GM04503 (cell line): ENCODE measurements around the gene ARL13B.
A peak's percentile ranks its signal among the peaks of the same experiment; 100 is the strongest.
"Not testable (repeated sequence)": the region's sequence is repeated elsewhere in the genome, so short reads cannot be mapped to it uniquely, and the experiment has no call there.

Experiments used
- DNase-seq: peaks from one replicate; pipeline ENCODE4 v3.0.0-alpha.2; 2012; ENCODE audit warnings: low read depth

Gene ARL13B

DNA sequence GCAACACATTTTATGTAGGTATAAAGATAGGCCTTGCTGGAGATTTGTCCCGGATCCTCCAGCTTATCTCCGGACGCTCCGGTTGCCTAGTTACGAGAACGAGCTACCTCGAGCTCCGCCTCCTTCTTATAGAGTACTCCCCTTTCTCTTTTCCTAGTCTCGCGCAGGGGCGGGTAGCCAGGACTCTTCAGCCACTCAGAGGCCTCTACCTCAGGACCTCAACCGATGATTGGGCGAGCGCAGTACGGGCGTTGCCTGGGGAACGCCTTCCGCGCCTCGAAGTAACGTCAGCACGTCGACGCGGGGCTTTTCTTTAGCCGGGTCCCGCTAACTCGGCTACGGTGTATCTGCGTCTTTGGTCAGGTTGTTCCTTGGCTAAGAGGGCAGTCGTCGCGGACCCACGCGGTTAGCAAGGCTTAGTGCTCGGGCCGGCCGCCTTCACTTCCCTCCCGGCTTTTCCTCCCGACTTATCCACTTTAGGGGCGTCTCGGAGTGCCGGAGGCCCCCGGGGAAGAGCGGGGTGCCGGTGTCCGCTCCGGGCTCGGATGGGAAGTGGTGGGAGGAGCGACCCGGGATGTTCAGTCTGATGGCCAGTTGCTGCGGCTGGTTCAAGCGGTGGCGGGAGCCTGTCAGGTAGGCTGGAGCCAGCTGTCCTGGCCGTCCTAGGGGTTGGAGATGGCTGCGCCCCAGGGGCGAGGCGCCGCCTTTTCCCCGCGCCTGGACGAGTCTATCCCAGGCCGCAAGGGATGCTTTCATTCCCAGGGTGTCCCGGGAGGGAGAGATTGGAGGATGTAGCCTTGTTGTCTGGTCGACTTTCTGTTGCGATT lies at the start of gene ARL13B:
Gene ARL13B, plus strand, starts transcription at position 306 of the 827 bp plus-strand sequence. Its CDS starts 269 bp downstream, at position 575.
- DNase-seq = peak; percentile 95

DNA sequence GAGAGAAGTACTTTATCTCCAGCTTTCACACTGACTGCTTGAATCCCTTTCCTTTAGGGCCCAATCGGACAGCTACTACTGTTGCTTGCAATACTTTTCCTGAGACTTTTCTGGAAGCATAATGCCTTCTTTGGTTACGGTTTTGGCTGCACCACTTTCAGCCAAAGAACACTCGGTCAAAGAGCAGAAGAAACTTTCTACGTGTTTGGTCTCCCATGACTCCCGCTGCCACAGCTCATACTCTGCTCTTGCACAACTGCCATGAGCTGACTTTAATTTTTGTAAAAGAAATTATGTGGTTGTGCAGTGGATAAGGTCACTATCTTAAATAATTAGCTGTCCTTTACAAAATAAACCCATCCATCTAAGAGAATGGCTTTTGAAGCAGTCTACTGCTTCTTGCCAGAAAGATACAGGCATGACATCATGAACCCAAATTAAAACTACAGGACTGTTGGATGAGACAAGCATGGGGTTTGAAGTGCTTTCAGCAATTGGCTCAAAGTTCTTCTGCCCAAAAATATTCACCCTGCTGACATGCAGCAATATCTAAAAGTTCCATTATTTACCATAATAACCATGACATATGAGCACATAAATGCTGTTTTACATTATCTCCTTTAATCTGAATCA lies 48.2 kb upstream of the ARL13B start:
- no peak for DNase-seq

DNA sequence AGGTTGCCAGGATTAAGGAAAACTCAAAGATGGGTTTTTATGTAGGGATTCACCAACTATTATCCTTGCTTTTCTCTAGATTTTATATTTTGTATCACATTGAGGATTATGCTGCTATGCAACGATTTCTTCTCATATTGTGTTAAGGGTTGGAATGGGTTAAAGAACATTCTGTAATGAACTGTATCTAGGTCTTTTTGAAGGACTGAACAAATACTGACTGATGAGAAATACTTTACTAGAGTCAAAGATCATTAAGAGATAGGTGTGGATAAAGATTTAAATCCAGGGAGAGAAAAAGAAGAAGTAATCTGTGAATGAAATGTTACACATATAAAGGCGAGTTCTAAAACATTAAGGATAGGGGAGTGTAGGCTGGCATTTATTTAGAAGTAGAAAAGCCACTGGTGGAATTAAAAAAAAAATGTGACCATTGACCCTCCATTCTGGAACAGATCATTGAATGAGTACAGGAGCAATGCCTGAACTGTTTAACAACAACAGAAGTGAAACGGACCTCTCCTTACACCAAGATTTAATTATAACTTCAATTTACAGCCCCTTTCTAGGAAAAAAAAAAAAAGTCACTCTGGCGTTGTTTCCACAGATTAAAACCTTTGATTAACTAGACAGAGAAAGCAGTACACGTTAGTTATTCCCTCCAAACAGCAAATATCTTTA lies 45.4 kb upstream of the ARL13B start:
- DNase-seq = no peak

DNA sequence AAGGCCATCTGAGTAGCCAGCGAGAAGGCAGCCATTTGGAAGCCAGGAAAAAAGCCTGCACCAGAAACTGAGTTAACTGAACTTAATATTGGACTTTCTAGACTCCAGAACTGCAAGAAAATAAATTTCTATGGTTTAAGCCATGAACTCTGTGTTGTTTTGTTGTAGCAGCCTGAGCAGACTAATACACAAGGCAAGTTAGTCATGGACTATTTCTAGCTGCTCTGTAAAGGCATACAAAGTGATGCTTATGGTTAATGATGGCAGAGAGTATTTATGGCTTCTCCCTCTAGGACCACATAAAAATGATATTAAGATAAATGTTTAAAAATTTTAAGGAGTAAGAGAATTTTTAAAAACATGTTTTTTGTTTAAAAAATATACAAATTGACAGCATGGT lies 43.4 kb upstream of the ARL13B start:
- DNase-seq = no peak

DNA sequence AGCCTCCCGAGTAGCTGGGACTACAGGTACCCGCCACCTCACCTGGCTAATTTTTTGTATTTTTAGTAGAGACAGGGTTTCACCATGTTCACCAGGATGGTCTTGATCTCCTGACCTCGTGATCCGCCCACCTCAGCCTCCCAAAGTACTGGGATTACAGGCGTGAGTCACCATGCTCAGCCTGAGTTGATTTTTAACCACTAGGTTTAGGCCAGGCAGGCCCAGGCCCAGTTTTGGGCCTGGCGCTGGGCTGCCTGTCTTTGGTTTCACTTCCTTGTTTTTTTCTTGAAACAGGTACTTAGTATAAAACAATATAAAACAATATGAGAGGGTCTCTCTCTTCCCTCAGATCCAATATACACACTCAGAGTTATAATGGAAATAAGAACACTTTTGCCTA lies 42.5 kb upstream of the ARL13B start:
- DNase-seq = not testable (repeated sequence)

DNA sequence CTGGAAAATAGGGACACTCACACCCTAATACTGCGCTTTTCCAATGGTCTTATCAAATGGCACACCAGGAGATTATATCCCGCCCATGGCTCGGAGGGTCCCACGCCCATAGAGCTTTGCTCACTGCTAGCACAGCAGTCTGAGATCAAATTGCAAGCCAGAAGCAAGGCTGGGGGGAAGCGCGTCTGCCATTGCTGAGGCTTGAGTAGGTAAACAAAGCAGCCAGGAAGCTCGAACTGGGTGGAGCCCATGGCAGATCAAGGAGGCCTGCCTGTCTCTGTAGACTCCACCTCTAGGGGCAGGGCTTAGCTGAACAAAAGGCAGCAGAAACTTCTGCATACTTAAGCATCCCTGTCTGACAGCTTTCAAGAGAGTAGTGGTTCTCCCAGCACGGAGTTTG lies 30.0 kb upstream of the ARL13B start:
- DNase-seq = not testable (repeated sequence)

DNA sequence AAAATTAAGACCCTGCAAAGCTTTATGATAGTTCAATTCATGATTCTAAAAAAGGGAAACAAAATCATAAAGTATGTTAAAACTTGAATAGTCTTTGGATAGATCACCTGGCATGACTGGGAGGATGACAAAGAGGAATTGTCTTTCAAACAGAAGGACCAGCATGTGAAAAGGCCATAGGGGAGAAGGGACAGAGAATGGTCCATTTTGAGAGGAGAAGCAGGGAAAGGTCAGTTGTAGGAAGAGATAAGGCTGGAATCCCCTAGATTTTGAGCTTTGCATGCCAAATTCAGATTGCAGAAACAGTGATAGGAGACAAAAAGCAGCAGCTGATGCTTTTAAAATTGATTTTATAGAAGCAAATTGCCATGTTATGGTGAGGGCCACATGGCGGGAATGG lies 18.9 kb upstream of the ARL13B start:
- no peak for DNase-seq

DNA sequence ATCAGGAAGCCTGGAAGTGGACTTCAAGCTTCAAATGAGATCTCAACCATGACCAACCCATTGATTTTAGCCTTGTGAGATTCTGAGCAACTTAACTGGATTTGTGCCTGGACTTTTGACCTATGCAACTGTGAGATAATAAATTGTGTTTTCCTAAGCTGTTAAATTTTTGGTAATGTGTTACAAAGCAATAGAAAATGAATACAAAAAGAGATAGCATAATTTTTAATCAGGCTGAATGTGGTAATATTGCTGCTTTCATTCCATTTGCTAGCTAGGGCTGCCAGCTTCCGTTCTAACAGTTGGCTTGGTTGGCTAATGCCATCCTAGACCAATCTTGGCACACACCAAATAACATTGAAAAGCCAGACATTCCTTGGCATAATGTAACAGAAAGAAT lies 18.5 kb upstream of the ARL13B start:
- DNase-seq = no peak

DNA sequence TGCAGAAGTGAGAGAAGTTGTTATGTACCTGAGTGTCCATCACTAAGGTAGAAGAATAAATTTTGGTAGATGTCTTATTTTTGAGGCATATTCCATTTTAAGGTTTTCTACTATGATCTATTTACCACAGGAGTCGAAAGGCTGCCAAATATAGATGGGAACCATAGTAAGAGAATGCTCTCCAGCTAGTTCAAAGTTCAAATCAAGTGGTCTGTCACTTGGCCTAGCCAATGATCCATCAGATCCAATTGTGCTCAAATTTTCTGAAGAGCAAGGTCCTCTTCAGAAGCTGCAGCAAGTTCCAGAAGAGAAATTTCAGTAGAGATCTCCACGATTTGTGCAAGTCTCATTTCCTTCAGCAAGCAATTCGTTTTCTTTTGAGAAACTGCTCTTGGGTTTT lies 17.2 kb upstream of the ARL13B start:
- no peak for DNase-seq

DNA sequence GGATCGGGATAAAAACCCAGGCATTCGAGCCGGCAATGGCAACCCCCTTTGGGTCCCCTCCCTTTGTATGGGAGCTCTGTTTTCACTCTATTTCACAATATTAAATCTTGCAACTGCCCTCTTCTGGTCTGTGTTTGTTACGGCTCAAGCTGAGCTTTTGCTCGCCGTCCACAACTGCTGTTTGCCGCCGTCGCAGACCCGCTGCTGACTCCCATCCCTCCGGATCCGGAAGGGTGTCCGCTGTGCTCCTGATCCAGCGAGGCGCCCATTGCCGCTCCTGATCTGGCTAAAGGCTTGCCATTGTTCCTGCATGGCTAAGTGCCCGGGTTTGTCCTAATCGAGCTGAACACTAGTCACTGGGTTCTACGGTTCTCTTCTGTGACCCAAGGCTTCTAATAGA lies 14.8 kb upstream of the ARL13B start:
- not testable (repeated sequence) for DNase-seq

DNA sequence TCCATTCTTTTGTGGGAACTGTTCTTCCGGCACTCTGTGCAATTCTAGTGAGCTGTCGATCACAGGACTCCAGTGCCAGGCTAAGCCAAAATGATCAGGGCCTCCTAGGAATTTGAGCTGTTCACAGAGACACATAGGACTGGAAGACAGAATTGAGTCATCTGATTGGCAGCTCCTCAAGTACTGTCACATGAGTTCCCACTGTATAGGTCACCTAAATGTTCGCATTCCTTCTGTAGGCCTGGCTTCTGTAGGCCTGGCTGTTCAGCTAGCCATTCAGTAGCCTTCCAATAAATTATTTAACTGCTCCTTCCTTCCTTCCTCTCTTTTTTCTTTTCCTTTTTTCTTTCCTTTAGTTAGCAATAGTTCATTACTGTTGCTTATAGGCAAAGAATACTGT lies 10.5 kb upstream of the ARL13B start:
- peak; percentile 24 for DNase-seq

DNA sequence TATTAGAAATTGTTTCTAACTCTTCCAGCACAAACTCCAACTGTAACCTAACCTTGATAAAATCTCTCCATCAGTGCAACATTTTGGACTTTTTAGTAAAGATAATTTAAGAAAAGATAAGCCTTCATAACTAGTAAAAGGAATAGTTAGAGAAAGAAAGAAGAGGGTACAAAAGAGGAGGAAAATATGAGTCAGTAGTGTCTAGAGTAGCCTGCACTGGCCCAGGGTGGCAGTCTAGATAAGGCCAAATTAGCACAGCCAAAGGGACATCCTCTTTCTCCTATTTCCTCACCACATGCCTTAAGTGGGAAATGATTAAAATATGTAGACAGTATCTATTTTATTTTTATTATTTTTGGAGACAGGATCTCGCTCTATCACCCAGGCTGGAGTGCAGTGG lies 10.0 kb upstream of the ARL13B start:
- DNase-seq = no peak

DNA sequence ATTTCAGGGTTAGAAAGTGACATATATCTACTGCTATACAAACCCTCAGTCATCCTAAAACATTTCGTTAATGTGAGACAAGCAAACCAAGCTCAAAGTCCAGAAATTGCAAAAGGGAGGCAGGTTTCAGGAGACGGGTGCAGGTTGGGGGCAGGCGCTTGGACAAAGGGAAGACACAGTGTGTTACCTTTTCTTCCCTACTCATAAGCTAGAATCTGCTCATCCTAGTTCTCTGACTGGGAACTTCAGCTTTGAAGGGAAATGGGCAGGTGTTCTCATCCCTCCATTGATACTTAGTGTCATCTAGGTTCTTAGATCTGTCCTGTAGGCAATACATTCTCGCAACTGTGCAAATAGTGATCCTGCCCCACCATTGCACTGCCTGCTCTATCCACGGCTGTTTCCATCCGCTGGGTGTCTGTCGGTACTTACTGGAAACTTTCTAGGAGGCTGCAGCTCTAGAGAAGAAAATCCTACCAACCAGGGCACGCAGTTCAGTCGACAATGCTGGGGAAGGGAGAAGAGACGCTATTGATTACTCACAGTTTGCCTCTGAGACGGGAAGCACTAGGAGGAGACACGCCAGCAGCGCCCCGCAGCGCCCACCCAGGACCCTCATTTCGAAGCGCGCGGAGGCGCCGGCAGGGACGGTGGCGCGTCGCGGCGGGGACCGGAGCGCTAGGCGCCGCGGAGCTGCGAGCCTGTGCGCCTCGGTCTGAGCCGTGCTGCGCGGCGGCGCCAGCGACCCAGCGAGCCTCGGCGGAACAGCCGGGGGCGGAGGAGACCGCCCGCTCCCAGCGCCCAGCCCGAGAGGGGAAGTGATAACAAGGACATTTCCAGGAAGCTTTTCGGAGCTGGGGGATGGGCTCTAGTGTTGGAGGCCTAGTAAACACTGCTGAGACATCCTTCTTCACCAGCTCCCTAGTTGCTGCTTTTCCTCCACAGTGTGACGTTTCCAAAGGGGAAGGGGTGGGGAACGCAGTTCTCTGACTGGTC lies 6.5 kb upstream of the ARL13B start, which contains the start of gene PROS1:
Gene PROS1, minus strand, starts transcription at position 766 of the 996 bp plus-strand sequence. Its CDS starts 147 bp downstream, at position 619.
- peak; percentile 25 for DNase-seq

DNA sequence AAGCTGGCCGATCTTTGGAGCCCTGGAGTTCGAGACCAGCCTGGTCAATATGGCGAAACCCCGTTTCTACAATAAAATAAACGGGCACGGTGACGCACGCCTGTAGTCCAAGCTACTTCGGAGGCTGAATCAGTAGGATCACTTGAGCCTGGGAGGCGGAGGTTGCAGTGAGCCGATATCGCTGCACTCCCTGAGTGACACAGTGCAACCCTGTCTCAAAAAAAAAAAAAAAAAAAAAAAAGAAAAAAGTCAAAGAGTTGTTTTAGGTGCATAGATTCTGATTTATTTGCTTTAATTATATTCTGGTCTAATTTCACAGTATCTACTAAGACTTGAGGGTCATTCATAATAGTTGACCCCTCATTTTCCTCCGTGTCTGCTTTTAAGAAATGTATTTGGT lies 1.7 kb downstream of the ARL13B start:
- no peak for DNase-seq

DNA sequence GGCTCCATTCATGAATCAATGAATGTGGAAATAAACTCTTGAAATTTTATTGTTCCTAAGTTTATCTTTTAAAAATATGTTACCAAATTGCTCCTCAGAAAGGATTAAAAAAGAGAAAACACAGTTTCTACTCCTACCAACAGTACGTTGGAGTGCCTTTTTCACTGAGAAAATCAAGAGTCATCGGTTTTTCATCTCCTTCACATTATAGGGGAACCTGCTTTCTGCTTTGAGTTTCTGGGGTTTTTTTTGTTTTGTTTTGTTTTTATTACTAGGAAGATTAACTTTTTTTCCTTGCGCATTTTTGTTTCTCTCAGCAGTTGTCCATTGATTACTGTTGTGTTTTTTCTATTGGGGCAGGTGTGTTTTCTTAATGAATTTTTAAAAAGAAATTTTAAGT lies 3.5 kb downstream of the ARL13B start:
- no peak for DNase-seq

DNA sequence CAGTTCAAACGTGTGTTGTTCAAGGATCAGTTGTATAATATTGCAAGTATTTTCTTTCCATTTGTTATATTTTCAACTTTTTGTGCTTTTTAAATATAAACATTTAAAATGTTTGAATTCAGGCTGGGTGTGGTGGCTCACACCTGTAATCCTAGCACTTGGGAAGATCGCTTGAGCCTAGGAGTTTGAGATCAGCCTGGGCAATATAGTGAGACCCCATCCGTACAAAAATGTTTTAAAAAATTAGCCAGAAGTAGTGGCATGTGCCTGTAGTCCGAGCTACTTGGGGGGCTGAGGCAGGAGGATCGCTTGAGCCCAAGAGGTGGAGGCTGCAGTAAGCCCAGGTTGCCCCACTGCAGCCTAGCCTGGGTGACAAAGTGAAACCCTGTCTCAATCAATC lies 4.7 kb downstream of the ARL13B start:
- no peak for DNase-seq

DNA sequence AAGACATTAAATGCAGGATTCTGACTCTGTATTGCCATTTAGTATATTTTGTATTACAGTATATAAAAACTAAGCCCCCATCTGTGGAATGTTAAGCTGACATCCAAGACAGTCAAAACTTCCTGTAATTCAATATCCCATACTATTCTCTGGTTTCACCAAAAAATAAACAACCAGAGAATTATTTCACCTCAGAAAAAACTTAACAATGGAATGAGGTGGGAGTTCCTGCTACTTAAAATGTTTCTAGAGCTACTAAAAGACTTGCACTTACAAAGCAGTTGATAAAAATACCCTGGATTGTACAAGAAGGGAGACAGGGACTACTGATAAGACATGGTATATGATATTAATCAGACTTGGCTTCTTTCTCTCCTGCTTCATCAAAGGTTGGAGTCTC lies 8.3 kb downstream of the ARL13B start:
- no peak for DNase-seq

DNA sequence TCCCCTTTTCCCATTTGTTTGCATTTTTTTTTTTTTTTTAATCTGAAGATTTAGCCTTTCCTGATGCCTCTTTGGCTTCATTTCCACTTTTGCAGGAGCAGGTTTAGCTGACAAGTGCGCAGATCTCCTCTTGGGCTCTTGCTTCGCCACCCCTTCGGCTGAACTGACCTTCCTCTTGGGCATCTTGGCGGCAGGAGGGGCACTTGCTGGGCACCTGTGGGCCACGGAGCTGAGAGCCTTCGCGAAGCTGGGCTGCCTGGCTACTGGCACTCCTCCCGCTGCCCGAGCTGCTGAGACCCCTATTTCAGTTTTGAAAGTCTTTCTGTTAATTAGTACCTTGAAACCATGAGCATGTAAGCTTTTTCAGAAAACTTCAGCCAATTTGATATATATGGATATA lies 8.8 kb downstream of the ARL13B start:
- DNase-seq = no peak

DNA sequence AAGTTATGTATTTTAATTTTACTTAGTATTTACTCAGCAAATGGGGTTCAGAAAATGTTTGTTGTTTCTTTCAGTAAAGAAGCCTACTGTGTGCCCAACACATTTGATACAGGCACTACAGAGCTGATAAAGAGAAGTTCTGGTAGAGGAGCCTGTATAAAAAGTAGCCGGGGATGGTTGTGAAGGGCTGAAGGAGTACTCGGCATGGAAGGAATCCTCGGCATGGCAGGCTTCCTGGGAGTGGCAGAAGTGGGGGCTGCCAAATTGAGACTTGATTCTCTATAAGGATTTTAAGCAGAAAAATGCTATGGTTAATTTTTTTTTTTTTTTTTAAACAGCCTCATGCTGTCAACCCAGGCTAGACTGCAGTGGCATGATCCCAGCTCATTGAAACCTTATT lies 9.3 kb downstream of the ARL13B start:
- no peak for DNase-seq

DNA sequence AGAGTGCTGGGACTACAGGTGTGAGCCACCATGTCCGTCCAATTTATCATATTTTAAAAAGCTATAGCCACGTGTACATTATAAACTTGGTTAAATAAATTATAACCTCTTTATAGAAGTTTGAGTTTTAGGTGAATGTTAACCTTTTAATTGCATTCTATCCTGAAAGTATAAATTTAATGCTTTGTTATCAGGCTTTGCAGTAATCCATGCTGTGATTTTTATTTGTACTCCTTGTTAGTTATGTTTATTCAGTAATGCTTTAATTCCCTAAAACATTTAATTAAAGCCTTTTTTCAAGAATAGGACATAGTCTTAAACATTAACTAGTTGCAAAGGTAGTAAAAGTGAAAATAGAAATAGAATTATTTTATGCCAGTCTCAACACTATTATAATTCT lies 11.7 kb downstream of the ARL13B start:
- DNase-seq = no peak

DNA sequence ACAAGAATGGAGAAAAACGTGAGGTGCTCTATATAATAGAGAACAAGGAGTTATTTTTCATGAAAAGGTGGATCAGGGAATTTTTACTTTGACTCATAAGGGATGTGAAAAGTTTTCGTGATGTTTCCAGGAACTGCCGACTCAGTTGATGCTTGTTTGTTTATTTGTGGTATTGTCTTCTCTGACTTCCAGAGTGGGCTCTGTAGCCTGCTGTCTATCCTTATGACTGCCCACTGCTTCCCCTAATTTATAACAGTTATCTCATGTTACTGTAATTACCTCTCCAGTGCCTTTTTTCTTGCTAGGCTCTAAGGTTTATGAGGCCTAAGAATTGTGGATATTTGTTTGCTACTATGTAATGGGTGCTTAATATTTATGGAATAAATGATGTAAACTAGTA lies 12.3 kb downstream of the ARL13B start:
- DNase-seq = no peak

DNA sequence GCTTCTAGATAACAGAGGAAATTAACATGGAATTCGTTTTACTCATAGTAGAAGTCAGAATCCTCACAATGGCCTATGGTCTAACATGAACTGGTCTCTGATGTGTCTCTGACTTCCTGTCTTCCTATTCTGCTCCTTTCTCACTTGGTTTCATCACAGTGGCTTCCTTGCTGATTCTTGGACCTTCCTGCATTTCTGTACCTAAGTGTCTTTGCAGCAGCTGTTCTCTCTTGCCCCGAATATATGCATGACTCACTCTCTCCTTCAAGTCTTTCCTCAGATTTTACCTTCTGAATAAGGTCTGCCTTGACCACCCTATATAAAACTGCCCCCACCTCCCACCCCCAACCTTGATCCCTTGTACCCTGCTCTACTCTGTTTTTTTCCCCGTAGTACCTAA lies 14.1 kb downstream of the ARL13B start:
- DNase-seq = no peak
